AML-193 (cell line): ENCODE data around the gene GTSE1.

ENCODE experiments used
- DNase-seq, 2 experiments: peaks; one replicate each; lab custom pipeline; 2025; lab: John Stamatoyannopoulos, UW

The GTSE1 gene

DNA sequence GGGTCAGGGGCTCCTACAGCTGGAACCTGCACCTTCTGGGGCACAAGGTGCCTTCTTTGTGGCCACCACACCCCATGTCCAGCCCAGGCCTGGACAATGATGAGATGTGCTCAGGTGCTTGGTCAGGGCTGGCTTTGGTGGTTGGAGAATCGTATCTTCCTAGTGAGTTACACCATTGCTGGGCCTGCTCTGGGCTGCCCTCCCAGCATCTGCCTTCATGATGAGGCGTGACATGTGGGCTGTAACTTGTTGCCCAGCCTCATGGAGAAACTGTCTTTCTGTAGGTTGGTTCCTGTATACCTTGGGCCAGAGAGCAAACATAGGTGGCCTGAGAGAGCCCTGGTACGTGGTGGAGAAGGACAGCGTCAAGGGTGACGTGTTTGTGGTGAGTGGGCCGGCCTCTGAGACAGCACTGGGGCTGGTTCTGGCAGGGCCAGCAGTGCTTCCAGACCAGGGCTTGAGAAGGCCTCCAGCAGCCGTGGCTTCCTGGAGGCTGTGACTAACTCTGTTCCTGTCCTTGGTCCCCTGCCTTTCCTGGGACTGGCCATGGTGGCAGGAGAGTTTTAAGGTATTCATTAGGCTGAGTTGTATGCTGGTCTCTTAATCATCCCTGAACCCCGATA, 56.9 kb downstream of the GTSE1 start:
- DNase-seq, result no peak

DNA sequence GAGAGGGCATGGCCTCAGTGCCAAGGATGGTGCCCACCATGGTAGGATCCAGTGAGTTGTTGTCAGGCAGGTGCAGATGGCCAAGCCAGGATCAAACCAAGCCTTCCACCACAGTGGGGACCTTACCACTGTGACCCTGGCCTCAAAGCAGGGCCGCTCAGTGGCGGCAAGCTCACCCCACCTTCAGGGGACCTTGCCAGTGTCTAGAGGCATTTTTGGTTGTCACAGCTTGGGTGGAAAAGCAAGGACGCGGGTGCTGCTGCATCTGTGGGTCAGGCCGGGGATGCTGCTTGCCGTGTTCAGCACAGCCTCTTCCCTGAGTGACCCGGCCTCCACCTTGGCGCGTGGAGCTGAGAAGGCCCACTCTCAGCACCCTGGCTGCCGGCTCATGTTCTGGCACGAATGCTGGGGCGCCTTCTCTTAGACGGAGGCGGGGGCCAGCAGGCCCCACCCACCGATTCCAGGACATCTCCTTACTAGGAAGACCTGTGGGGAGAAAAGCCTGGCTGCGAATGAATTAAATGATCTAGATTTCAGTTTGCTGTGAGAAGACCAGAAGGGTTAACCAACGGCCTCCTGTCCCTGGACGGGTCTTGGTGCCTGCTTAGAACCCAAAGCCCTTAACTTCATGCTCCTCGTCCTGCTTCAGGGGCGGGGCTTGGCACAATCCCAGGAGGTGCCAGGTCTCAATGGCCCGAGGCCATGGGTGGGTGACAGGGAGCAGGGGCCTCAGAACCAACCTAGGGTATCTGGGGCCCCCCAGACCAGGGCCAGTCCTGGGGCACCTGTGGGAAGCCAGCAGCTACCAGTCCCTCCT, 57.7 kb downstream of the GTSE1 start:
- no peak for DNase-seq

GRCh38 chr22:46354993-46355305, 58.3 kb downstream of the GTSE1 start:
- no peak for DNase-seq

DNA sequence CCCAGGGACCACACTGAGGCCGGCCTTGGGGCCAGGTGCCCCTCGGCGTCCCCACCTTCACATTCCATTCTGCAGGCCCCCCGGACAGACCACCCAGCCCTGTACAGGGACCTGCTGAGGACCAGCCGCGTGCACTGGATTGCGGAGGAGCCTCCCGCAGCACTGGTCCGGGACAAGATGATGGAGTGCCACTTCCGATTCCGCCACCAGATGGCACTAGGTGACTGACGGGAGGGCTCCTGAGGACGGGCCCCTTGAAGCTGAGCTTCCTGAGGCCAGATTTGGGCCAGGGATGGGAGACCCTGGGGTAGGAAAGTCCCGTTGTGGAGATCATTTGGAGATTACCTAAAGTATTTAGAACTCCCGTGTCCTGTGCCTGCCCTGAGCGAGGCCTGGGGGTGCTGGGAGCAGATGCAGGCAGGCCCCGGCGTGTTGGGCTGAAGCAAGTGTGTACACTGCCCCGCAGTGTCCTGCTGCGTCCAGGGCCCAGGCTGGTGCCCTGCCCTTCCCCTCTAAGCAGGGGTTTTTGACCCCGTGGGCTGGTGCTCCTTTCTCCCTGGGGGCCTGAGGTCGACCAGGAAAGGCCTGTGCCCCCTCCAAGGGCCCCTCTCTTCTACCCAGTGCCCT, 58.8 kb downstream of the GTSE1 start:
- DNase-seq, result peak in 1 of 2 experiments; percentile 12

GRCh38 chr22:46355996-46356471, 59.4 kb downstream of the GTSE1 start:
- no peak for DNase-seq

GRCh38 chr22:46356496-46357480, 60.1 kb downstream of the GTSE1 start:
- DNase-seq, result no peak

DNA sequence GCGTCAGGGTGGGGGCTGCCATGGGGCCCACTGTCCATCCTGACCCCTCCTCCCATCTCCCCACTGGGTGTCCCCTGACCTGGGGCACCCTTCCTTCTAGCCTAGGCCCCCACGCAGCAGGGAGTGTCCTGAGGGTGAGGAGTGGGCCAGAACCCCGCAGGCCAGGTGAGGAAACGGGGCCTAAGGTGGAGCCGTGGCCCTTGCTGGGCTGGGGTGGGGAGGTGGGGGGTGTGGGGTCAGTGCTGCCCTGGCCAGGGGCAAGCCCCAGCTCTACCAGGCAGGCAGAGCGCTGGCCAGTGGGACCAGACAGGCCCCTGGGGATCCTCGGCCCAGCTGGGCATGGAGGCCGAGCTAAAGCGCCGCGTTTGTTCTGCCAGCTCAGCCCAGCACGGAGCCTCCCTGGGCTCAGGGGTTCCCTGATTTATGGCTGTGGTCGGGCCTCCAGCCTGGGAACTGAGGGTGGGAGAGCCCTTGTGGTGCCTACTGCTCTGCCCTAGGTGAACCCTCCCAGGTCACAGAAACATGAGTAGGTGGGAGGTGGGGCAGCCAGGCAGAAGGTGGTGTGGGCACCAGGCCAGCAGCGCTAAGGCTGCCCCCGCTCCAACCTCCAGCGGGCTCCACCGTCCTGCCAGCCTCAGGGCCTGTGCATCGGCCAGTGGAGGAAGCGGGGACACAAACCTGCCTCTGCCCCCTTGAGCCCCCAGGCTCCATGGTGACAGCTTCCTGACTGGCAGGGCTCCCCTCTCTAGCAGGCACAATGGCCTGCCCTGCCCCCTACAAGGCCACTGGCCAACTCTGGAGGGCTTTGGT, 61.2 kb downstream of the GTSE1 start:
- DNase-seq, result no peak

DNA sequence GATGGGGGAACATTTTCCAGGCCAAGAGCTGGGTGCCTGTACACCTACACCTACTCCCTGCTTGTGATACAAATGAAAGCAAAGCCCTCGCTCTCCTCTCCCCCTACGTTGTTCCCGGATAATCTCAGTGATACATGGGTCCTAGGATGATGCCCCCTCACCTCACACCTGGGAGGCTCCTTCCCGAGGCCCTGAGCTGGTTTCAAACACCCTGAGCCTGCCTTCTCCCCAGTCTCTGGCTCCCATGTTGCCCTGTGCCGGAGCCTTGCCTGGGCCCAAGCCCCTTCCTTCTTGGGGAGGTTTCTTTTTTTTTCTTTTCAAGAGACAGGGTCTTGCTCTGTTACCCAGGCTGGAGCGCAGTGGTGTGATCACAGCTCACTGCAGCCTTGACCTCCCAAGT, 62.1 kb downstream of the GTSE1 start:
- DNase-seq, result no peak

GRCh38 chr22:46359362-46359761, 62.7 kb downstream of the GTSE1 start:
- no peak for DNase-seq

DNA sequence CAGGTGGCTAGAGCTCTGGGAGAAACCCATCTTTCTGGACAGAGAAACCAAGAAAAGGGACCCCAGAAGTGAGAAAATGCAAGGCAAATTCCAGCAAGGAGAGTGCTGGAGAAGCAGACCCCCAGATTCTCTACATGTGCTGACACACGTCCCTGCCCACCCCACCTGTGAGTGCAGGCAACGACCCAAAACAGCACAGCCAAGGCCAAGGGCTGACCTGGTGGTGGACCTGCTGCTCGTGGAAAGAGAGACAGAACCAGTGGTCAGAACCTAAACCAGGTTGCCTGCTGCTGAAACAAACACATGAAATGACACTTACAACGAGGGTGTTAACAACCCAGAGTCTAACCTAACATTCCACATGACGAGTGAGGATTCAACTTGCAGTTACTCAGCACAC, 63.4 kb downstream of the GTSE1 start:
- DNase-seq, result no peak

DNA sequence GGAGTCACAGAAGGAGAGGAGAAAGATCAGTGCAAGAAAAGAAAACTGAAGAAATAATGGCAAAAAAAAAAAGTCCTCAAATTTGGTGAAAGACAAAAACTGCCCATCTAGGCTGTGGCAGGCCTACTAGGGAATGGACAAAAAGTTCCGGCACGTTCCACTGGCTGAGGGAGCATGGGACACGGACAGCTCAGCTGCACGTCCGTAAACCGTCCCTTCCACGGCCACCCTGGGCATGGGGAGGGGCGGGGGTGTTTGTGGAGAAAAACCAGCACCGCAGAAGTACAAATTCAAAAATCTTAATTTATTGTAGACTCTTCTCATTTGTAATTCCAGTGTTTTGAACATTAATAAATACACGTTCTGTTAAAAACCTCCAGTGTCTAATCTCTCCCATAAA, 64.2 kb downstream of the GTSE1 start:
- DNase-seq, result no peak

GRCh38 chr22:46361826-46362202, 65.1 kb downstream of the GTSE1 start:
- no peak for DNase-seq

- DNase-seq, result no peak
These were observed 65.7 kb downstream of the GTSE1 start for GRCh38 chr22:46362203-46362933.

DNA sequence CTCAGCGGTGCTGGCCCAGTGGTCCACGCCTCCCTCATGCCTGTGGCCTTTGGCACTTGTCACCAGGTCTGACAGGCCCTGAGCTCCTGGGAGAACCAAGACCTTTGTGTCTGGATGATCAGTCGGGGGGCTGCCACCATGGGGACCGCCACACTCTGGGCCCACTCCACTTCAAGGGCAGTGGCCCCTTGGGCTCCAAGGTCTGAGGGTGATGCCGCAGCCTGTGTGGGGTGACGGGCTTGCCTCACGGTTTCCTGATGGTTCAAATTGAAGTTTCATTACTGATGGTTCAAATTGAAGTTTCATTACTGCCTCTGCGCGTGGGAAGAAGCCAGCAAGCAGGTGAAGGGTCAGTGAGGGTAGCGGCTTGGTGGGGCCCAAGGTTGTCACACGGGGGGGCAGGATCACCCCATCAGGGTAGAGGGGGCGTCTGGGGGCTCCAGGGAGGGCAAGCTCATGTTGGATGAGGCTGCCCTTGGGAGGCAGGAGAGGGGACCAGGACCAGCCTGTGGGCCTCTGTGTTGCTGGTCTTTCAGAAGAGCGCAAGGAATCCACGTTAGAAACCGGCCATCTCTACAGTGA, 66.4 kb downstream of the GTSE1 start:
- DNase-seq, result no peak

GRCh38 chr22:46363611-46364321, 67.1 kb downstream of the GTSE1 start:
- DNase-seq, result no peak

GRCh38 chr22:46364341-46365165, 67.9 kb downstream of the GTSE1 start:
- DNase-seq, result no peak

- DNase-seq, result no peak
These were observed 68.5 kb downstream of the GTSE1 start for GRCh38 chr22:46365166-46365624.

GRCh38 chr22:46366327-46366731, 69.7 kb downstream of the GTSE1 start:
- no peak for DNase-seq
